HG03571 (cell line): ENCODE data around the gene ANKZF1.
"Not testable (repeated sequence)": the region's sequence is repeated elsewhere in the genome, so short reads cannot be mapped to it uniquely, and the experiment has no call there.

Experiments
- ATAC-seq: cut with Tn5 transposase; IDR thresholded peaks from one replicate; pipeline ENCODE4 v1.9.1; 2021; ENCODE audit not compliant: unreplicated experiment

Gene ANKZF1, protein sequence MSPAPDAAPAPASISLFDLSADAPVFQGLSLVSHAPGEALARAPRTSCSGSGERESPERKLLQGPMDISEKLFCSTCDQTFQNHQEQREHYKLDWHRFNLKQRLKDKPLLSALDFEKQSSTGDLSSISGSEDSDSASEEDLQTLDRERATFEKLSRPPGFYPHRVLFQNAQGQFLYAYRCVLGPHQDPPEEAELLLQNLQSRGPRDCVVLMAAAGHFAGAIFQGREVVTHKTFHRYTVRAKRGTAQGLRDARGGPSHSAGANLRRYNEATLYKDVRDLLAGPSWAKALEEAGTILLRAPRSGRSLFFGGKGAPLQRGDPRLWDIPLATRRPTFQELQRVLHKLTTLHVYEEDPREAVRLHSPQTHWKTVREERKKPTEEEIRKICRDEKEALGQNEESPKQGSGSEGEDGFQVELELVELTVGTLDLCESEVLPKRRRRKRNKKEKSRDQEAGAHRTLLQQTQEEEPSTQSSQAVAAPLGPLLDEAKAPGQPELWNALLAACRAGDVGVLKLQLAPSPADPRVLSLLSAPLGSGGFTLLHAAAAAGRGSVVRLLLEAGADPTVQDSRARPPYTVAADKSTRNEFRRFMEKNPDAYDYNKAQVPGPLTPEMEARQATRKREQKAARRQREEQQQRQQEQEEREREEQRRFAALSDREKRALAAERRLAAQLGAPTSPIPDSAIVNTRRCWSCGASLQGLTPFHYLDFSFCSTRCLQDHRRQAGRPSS

DNA sequence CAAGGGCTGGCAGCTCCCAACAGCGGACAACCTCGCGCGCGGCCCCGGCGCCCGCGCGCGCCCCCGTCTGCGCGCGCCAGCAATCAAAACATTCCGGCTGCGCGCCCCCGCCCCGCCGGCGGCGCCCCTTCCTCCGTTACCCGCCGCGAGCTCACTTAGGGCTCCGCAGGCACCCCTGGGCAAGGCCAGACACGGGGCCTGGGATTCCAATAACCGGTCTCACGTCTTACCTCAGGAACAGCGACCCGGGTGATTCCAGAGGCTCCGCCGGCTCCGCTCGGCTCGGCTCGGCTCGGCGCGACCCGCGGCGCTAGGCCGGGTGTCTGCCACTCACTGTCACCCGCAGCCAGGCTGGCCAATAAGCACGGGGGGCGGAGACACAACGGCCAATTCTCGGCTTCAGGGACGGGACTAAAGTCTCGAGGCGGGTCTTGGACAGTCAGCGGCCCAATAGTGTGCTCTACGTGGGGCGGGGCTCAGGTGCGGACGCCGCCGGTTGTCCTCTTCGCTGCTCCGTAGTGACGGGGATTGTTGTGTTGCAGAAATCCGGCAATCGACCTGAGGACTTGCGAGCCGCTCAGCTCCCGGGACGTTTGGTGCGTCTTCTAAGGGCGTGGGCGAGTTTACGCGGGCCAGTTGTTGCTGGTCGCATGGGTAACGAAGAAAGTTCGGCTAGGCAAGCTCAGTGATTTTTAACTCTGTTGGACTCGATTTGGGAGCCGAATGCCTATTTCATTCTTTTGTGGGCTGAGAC is at the start of gene ANKZF1, which contains the start of gene ATG9A:
ANKZF1 (plus strand) TSS at position 502 of the 754 bp plus-strand sequence. CDS start 452 bp downstream, outside the sequence.
ATG9A (minus strand) TSS at position 332 of the 754 bp plus-strand sequence. CDS start 1,612 bp downstream, outside the sequence.
- ATAC-seq = peak; percentile 97

DNA sequence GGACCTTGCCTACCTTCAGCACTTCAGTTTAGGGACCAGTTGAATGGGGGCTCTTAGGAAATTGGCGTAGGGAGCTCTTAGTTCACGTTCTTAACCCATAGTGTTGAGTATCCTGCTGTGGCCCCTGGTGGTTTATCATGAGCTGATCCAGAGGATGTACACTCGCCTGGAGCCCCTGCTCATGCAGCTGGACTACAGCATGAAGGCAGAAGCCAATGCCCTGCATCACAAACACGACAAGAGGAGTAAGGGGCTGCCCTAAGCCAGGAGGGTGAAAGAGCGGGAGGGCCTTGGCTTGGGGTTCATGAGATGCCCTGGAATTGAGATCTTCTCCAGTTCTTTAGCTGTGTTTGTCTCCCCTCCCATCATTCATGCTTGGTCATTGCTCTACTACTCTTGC is 48.6 kb upstream of the ANKZF1 start:
- no peak for ATAC-seq

DNA sequence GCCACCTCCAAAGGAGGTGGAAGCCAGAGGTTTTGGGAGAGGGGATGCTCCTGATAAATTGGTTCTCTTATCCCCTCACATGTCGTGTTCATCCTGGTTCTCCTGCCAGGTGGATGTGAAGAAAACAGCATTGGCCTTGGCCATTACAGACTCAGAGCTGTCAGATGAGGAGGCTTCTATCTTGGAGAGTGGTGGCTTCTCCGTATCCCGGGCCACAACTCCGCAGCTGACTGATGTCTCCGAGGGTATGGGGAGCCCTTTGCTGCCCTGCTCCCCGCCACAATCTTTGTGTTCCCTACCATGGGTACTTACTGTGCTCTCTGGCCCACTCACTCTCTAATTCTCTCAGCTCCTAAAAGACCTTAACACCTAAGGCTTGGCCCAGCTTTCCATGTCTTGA is 48.1 kb upstream of the ANKZF1 start:
- ATAC-seq = no peak

DNA sequence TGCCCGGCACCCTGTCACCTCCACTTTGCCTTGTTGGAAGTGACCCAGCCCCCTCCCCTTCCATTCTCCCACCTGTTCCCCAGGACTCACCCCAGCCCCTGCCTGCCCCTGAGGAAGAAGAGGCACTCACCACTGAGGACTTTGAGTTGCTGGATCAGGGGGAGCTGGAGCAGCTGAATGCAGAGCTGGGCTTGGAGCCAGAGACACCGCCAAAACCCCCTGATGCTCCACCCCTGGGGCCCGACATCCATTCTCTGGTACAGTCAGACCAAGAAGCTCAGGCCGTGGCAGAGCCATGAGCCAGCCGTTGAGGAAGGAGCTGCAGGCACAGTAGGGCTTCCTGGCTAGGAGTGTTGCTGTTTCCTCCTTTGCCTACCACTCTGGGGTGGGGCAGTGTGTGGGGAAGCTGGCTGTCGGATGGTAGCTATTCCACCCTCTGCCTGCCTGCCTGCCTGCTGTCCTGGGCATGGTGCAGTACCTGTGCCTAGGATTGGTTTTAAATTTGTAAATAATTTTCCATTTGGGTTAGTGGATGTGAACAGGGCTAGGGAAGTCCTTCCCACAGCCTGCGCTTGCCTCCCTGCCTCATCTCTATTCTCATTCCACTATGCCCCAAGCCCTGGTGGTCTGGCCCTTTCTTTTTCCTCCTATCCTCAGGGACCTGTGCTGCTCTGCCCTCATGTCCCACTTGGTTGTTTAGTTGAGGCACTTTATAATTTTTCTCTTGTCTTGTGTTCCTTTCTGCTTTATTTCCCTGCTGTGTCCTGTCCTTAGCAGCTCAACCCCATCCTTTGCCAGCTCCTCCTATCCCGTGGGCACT is 47.1 kb upstream of the ANKZF1 start:
- no peak for ATAC-seq

DNA sequence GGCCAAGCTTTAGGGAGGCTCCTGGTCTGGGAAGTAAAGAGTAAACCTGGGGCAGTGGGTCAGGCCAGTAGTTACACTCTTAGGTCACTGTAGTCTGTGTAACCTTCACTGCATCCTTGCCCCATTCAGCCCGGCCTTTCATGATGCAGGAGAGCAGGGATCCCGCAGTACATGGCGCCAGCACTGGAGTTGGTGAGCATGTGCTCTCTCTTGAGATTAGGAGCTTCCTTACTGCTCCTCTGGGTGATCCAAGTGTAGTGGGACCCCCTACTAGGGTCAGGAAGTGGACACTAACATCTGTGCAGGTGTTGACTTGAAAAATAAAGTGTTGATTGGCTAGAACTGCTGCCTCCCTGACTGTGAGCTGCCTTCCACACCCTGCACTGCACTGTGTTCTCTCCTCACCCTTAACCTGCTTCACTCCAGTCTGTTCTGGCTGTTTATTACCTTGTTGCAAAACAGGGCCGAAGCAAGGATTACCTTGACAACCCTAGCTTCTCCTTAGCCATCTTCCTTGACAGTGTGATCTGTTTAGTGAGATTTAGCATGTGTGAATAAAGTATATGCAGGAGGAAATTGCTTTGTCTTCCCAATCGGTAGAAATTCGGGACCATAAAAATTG is 46.3 kb upstream of the ANKZF1 start:
- no peak for ATAC-seq

DNA sequence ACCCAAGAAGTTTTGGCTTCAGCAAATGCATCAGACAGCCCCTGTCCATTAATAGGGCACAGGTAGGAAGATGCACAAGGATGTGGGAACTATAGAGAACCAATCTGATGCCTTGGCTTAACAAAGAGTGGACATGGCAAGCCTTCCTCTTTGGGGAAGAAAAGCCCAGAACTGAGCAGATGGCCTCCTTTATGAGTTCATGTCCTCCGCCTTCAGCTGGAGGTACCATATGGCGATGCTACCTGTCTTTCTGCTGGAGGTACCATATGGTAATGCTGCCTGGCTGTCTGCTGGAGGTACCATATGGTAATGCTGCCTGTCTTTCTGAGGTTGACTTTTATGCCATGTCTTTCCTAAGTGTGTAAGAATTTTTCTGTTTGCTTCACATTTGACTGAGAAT is 45.5 kb upstream of the ANKZF1 start:
- ATAC-seq = no peak

DNA sequence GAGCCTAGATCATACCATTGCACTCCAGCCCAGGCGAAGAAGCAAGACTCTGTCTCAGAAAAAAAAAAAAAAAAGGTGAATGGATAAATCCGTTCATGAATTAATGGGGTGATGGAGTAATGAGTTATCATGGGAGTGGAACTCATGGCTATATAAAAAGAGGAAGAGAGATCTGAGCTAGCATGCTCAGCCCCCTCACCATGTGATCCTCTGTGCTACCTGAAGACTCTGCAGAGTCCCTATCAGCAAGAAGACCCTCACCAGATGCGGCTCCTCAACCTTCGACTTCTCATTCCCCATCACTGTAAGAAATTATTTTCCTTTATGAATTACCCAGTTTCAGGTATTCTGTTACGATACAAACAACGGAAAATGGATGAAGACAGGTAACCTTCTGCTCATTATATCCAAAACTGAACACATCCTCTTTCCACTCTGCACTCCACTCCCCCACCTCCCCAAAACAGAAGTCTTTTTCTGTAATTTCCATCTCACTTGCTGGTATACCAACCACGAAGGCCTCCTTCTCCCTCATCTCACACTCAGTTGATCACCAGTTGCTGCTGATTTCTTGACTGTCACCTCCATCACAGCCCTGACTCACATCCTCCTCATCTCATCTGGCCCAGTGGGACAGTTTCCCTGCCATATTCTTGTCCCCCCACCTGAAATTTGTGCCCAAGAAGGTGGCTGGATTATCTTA is 42.7 kb upstream of the ANKZF1 start:
- ATAC-seq = no peak

DNA sequence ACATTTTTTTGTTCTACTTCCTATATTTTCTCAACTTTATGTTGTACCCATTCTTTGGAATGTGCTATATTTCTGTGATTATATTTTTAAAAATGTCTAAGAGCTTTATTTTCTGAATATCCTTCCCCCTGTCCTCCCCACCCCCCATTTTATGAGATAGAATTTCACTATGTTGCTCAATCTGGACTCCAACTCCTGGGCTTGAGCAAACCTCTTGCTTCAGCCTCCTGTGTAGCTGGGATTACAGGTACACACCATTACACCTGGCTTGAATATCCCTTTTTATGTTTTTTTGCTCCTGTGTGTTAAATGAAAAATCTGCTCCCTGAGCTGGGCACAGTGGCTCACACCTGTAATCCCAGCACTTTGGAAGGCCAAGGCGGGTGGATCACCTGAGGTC is 32.2 kb upstream of the ANKZF1 start:
- ATAC-seq = no peak

DNA sequence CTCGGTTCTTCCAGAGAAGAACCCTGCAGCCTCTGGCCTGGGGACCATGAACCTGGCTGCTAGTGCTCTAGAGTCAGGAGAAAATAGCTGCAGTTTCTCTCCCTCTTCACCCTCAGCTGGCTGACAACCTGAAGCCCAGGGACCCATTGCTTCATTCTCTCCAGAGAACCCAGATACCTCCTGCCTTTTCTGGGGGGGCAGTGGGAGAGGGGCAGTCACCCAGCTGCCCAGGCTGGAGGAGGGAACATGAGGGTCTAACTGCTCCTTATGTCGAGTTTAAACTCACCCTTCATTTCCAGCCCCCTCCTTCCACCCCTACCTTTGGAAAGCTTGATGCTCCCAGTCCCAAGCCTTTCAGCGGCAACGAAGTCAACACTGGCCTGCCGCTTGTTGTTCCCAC is 30.6 kb upstream of the ANKZF1 start:
- ATAC-seq = no peak

DNA sequence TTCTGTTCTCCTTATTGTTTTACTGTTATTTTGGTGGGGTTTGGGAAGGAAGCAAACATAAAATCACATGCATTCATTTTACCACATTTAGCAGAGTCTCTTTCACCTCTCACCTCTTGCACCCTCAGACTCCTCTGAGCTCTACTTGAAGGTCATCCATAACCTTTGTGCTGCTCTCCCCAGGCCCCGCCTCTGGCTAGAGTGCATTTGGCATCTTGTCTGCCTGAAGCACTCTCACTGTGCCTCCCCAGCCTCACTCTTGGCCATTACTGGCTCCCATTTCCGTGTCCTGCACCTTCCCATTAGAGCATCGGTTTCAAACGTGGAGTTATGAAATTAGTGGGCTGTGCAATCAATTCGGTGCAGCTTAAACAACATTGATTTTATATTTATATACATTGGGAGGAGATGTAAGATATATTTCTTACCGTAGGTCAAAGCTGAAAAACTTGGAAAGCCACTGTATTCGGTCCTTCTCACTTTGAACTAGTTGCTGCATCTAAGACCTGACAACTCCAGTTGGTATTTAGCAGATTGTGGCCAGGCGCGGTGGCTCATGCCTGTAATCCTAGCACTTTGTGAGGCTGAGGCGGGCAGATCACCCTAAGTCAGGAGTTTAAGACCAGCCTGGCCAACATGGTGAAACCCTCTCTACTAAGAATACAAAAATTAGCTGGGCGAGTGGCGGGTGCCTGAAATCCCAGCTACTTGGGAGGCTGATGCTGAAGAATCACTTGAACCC is 30.0 kb upstream of the ANKZF1 start:
- no peak for ATAC-seq

DNA sequence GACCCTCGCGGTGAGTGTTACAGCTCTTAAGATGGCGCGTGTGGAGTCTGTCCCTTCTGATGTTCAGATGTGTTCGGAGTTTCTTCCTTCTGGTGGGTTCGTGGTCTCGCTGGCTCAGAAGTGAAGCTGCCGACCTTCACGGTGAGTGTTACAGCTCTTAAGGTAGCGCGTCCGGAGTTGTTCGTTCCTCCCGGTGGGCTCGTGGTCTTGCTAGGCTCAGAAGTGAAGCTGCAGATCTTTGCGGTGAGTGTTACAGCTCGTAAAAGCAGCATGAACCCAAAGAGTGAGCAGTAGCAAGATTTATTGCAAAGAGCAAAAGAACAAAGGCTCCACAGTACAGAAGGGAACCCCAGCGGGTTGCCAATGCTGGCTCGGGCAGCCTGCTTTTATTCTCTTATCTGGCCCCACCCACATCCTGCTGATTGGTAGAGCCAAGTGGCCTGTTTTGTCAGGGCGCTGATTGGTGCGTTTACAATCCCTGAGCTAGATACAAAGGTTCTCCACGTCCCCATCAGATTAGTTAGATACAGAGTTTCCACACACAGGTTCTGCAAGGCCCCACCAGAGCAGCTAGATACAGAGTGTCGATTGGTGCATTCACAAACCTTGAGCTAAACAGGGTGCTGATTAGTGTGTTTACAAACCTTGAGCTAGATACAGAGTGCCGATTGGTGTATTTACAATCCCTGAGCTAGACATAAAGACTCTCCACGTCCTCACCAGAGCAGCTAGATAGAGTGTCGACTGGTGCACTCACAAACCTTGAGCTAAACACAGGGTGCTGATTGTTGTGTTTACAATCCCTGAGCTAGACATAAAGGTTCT is 28.9 kb upstream of the ANKZF1 start:
- not testable (repeated sequence) for ATAC-seq

DNA sequence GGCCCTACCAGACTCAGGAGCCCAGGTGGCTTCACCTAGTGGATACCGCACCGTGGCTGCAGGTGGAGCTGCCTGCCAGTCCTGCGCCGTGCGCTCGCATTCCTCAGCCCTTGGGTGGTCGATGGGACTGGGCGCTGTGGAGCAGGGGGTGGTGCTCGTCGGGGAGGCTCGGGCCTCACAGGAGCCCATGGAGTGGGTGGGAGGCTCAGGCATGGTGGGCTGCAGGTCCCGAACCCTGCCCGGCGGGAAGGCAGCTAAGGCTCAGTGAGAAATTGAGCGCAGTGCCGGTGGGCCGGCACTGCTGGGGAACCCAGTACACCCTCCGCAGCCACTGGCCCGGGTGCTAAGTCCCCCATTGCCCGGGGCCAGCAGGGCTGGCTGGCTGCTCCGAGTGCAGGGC is 28.3 kb upstream of the ANKZF1 start:
- not testable (repeated sequence) for ATAC-seq

DNA sequence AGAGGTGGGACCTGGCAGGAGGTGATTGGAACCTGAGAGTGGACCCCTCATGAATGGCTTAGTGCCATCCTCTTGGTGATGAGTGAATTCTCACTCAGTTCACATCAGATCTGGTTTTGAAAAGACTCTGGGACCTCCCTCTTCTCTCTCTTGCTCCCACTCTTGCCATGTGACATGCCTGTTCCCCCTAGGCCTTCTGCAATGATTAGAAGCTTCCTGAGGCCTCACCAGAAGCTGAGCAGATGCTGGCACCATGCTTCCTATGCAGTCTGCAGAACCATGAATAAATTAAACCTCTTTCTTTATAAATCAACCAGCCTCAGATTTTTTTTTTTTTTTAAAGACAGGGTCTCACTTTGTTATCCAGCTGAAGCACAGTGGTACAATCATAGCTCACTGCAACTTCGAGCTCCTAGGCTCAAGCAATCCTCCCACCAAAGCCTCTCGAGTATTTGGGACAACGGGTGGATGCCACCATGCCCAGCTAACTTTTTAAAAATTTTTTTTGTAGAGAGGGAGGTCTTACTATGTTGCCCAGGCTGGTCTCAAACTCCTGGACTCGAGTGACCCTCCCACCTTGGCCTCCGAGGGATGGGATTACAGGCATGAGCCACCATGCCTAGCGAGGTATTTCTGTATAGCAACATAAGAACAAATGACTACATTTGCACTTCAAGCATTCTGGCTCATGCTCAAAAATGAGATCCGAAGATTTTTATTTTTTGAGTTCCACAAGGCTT is 25.0 kb upstream of the ANKZF1 start:
- no peak for ATAC-seq

DNA sequence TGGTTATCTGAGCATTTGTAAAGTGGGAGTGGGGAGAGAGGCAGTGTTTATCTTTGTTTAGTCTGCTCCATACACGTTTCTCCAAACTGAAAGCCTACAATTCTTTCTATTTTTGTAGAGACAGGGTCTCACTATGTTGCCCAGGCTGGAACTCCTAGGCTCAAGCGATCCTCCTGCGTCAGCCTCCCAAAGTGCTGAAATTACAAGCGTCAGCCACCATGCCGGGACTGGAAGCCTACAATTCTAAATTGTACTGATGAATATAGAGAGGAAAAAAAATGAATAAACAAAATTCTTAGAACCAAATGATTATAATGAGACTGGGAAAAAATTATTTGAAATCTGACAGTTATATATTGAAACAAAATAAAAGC is 24.5 kb upstream of the ANKZF1 start:
- ATAC-seq = no peak

DNA sequence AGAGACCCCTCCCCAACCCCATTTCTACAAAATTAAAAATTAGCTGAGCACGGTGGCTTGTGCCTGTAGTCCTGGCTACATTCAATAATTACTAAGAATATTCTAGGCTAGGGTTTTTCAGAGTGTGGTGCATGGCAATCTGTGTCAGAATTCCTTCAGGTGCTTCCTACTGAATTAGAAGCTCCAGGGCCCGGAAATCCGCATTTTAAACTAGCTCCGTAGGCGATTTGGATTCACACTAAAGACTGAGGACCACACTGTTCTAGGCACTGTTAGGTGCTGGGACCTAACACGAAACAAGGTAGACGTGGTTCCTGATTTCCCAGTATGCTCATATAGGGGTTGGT is 23.7 kb upstream of the ANKZF1 start:
- ATAC-seq = no peak

DNA sequence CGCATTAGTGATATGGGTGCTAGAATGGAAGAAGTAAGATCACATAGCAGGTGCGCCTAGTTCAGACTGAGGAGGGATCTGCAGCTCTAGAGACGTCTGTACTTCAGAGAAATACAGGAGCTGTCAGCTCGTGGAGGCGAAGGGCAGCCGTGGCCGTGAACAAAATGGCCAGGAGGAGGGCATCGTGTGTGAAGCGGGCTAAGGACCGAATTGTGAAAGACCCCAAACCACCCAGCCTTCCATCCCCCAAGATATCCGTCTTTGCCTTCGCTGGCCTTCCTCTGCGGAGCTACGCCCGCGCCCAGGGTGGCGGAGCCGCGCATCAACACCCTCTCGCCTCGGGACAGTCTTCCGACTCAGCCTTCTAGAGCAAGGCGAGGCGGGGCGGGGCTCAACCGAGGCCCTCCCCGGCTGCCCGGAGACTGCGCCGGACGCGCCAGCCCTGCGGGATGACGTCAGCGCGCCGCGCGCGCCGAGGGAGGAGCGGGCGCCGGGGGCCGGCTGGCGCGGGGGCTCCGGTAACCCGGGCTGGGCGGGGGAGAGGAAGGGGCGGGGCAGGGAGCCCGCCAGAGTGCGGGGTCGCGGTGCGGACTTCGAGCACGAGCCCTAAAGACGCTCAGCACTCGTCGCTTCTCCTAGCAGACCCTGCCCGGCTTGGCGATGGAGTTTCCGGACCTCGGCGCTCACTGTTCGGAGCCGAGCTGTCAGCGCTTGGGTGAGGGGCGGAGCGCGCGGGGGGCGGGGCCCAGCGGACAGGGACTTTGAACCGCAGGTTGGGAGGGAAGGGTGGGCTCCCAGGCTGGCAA is 23.1 kb upstream of the ANKZF1 start, which contains the start of gene ZFAND2B:
ZFAND2B (plus strand) TSS at position 455 of the 806 bp plus-strand sequence; CDS start at position 661, 206 bp downstream.
- ATAC-seq = peak; percentile 97
